Loucy (cell line): ENCODE data around the gene MAST4.
A peak's percentile ranks its signal among the peaks of the same experiment; 100 is the strongest.

Source experiments
- H2AFZ ChIP-seq: fragments of 200-600 bp; sonication (generic); 2 replicates; pipeline ENCODE4 v1.6.0; 2016; ENCODE audit warnings: antibody characterized with exemption, mild to moderate bottlenecking, low read length, moderate library complexity
- H3F3A ChIP-seq: fragments of 200-600 bp; 2 replicates; pipeline ENCODE4 v1.6.0; 2016; ENCODE audit warnings: antibody characterized with exemption, low read depth, mild to moderate bottlenecking
- H3K27me3 ChIP-seq: fragments of 200-600 bp; sonication (generic); 2 replicates; pipeline ENCODE4 v1.6.1; 2014; ENCODE audit warnings: low read length, mild to moderate bottlenecking; ENCODE audit not compliant: insufficient read depth, poor library complexity, severe bottlenecking
- H3K36me3 ChIP-seq: fragments of 200-600 bp; sonication (generic); 2 replicates; pipeline ENCODE4 v1.6.1; 2016; ENCODE audit warnings: low read length; ENCODE audit not compliant: insufficient read depth
- H3K4me1 ChIP-seq: fragments of 200-600 bp; sonication (generic); 2 replicates; pipeline ENCODE4 v1.5.1; 2014; ENCODE audit warnings: low read length, mild to moderate bottlenecking; ENCODE audit not compliant: insufficient read depth, poor library complexity, severe bottlenecking
- H3K4me2 ChIP-seq: fragments of 200-600 bp; sonication (generic); 2 replicates; pipeline ENCODE4 v1.6.0; 2014; ENCODE audit warnings: antibody characterized with exemption, low read length, low read depth, mild to moderate bottlenecking; ENCODE audit not compliant: poor library complexity, severe bottlenecking
- H3K4me3 ChIP-seq: fragments of 200-600 bp; sonication (generic); 2 replicates; pipeline ENCODE4 v1.5.1; 2014; ENCODE audit warnings: low read length, mild to moderate bottlenecking, mixed read lengths; ENCODE audit not compliant: poor library complexity, severe bottlenecking
- H3K79me2 ChIP-seq: fragments of 200-600 bp; sonication (generic); 2 replicates; pipeline ENCODE4 v1.6.1; 2014; ENCODE audit warnings: low read length; ENCODE audit not compliant: insufficient read depth
- H3K9ac ChIP-seq: fragments of 200-600 bp; sonication (generic); 2 replicates; pipeline ENCODE4 v1.6.0; 2014; ENCODE audit warnings: mild to moderate bottlenecking, low read depth, low read length, moderate library complexity; ENCODE audit not compliant: poor library complexity, severe bottlenecking
- H3K9me2 ChIP-seq: fragments of 200-600 bp; sonication (generic); replicated peaks from 2 replicates; pipeline ENCODE4 v1.6.1; 2016; ENCODE audit warnings: low read depth, low read length, mixed read lengths
- H3K9me3 ChIP-seq: fragments of 200-600 bp; sonication (generic); 2 replicates; pipeline ENCODE4 v1.6.1; 2014; ENCODE audit warnings: mild to moderate bottlenecking, antibody characterized with exemption, low read length, low read depth; ENCODE audit not compliant: insufficient read depth
- H4K20me1 ChIP-seq: fragments of 200-600 bp; sonication (generic); 2 replicates; pipeline ENCODE4 v1.6.0; 2014; ENCODE audit warnings: antibody characterized with exemption, low read length, mild to moderate bottlenecking; ENCODE audit not compliant: insufficient read depth, poor library complexity, severe bottlenecking
- CTCF ChIP-seq: fragments of 200-600 bp; sonication (generic); conservative IDR thresholded peaks from 2 replicates; pipeline ENCODE4 v1.5.1; 2014; ENCODE audit warnings: mild to moderate bottlenecking, antibody characterized with exemption, low read length
- EZH2phosphoT487 ChIP-seq: fragments of 200-600 bp; IDR thresholded peaks from 2 replicates; pipeline ENCODE4 v1.6.1; 2018; ENCODE audit warnings: antibody characterized with exemption, mild to moderate bottlenecking, moderate library complexity, borderline replicate concordance

The MAST4 gene

GRCh38 chr5:66952153-66952552 lies 356.0 kb downstream of the MAST4 start:
- H3K9me2 ChIP-seq: no peaks in the 10 kb centered on the region
- H3K9ac ChIP-seq: no peak overlapping the region
- no peak for TF ChIP-seq EZH2phosphoT487
- no peak for TF ChIP-seq CTCF
- no peak overlapping the region for H3K4me3 ChIP-seq
- H3K27me3 ChIP-seq: no peaks in the 10 kb centered on the region
- H3K79me2 ChIP-seq: no peaks in the 10 kb centered on the region
- peak overlapping the region; percentile 7 for H3K4me2 ChIP-seq
- H3K36me3 ChIP-seq: no peaks in the 10 kb centered on the region
- H3K9me3 ChIP-seq: no peaks in the 10 kb centered on the region
- no peak overlapping the region for H2AFZ ChIP-seq
- peaks cover 8% of the 10 kb centered on the region for H3K4me1 ChIP-seq
- peaks cover 2% of the 10 kb centered on the region; the same call in 1 of the 2 replicates for H3F3A ChIP-seq
- H4K20me1 ChIP-seq: no peaks in the 10 kb centered on the region

- Histone ChIP-seq H3K9ac (no peak overlapping the region), H3K9me2 (no peaks in the 10 kb centered on the region), H3F3A (peaks cover 2% of the 10 kb centered on the region; the same call in 1 of the 2 replicates), H3K27me3 (no peaks in the 10 kb centered on the region), H3K4me2 (no peak overlapping the region), H2AFZ (no peak overlapping the region), H3K4me3 (no peak overlapping the region), H3K79me2 (no peaks in the 10 kb centered on the region), H4K20me1 (no peaks in the 10 kb centered on the region), H3K36me3 (no peaks in the 10 kb centered on the region), H3K4me1 (peaks cover 8% of the 10 kb centered on the region), H3K9me3 (no peaks in the 10 kb centered on the region)
- no peak for TF ChIP-seq EZH2phosphoT487
- no peak for TF ChIP-seq CTCF
These were observed 360.2 kb downstream of the MAST4 start for GRCh38 chr5:66956439-66956838.

- Histone ChIP-seq H2AFZ (peak overlapping the region; percentile 44; the same call in 1 of the 2 replicates), H3K4me3 (no peak overlapping the region)
These were observed 362.2 kb downstream of the MAST4 start for GRCh38 chr5:66958201-66958979.

More at GRCh38 chr5:66958201-66958979, 362.2 kb downstream of the MAST4 start:
- no peak overlapping the region for H3K9ac ChIP-seq
- no peaks in the 10 kb centered on the region for H4K20me1 ChIP-seq
- no peaks in the 10 kb centered on the region for H3K9me2 ChIP-seq
- H3K4me2 ChIP-seq: no peak overlapping the region
- no peaks in the 10 kb centered on the region for H3K4me1 ChIP-seq
- H3F3A ChIP-seq: no peaks in the 10 kb centered on the region
- H3K9me3 ChIP-seq: no peaks in the 10 kb centered on the region
- H3K79me2 ChIP-seq: no peaks in the 10 kb centered on the region
- TF ChIP-seq CTCF (no peak), EZH2phosphoT487 (no peak)
- H3K36me3 ChIP-seq: no peaks in the 10 kb centered on the region
- H3K27me3 ChIP-seq: no peaks in the 10 kb centered on the region
